ENCODE results near the gene ATXN3L. TPM values are rescaled to one million over a fixed set of nuclear protein-coding genes. Genes with fewer than 3 reads are reported as not detected.

ATXN3L gene
- total and polyA plus RNA-seq, 2 experiments from 2014 or later, result not detected

DNA sequence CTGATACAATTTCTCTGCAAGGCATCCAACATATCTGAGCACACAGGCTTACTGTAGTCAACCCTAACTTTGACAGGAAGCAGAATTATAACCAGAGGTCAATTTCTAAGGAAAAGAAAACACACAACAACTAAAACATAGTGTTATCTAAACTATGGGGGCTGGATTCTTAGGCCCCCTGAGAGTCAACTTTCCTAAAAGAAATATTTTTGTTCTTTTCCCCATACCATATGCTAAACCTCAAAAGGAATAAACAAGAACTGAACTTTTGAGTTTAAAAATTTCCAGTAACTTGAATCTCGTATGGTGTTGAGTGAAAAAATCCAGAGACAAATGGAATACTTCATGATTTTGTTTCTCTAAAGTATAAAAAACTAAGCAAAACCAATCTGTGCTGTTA is 42.9 kb downstream of the ATXN3L start (continued):
- TF ChIP-seq, protein P1, sequence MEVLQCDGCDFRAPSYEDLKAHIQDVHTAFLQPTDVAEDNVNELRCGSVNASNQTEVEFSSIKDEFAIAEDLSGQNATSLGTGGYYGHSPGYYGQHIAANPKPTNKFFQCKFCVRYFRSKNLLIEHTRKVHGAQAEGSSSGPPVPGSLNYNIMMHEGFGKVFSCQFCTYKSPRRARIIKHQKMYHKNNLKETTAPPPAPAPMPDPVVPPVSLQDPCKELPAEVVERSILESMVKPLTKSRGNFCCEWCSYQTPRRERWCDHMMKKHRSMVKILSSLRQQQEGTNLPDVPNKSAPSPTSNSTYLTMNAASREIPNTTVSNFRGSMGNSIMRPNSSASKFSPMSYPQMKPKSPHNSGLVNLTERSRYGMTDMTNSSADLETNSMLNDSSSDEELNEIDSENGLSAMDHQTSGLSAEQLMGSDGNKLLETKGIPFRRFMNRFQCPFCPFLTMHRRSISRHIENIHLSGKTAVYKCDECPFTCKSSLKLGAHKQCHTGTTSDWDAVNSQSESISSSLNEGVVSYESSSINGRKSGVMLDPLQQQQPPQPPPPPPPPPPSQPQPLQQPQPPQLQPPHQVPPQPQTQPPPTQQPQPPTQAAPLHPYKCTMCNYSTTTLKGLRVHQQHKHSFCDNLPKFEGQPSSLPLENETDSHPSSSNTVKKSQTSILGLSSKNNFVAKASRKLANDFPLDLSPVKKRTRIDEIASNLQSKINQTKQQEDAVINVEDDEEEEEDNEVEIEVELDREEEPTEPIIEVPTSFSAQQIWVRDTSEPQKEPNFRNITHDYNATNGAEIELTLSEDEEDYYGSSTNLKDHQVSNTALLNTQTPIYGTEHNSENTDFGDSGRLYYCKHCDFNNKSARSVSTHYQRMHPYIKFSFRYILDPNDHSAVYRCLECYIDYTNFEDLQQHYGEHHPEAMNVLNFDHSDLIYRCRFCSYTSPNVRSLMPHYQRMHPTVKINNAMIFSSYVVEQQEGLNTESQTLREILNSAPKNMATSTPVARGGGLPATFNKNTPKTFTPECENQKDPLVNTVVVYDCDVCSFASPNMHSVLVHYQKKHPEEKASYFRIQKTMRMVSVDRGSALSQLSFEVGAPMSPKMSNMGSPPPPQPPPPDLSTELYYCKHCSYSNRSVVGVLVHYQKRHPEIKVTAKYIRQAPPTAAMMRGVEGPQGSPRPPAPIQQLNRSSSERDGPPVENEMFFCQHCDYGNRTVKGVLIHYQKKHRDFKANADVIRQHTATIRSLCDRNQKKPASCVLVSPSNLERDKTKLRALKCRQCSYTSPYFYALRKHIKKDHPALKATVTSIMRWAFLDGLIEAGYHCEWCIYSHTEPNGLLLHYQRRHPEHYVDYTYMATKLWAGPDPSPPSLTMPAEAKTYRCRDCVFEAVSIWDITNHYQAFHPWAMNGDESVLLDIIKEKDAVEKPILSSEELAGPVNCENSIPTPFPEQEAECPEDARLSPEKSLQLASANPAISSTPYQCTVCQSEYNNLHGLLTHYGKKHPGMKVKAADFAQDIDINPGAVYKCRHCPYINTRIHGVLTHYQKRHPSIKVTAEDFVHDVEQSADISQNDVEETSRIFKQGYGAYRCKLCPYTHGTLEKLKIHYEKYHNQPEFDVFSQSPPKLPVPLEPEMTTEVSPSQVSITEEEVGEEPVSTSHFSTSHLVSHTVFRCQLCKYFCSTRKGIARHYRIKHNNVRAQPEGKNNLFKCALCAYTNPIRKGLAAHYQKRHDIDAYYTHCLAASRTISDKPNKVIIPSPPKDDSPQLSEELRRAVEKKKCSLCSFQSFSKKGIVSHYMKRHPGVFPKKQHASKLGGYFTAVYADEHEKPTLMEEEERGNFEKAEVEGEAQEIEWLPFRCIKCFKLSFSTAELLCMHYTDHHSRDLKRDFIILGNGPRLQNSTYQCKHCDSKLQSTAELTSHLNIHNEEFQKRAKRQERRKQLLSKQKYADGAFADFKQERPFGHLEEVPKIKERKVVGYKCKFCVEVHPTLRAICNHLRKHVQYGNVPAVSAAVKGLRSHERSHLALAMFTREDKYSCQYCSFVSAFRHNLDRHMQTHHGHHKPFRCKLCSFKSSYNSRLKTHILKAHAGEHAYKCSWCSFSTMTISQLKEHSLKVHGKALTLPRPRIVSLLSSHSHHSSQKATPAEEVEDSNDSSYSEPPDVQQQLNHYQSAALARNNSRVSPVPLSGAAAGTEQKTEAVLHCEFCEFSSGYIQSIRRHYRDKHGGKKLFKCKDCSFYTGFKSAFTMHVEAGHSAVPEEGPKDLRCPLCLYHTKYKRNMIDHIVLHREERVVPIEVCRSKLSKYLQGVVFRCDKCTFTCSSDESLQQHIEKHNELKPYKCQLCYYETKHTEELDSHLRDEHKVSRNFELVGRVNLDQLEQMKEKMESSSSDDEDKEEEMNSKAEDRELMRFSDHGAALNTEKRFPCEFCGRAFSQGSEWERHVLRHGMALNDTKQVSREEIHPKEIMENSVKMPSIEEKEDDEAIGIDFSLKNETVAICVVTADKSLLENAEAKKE (CRISPR knock-in tag; IDR thresholded peaks at IDR 0.05), result no peak
- TF ChIP-seq, protein P2, sequence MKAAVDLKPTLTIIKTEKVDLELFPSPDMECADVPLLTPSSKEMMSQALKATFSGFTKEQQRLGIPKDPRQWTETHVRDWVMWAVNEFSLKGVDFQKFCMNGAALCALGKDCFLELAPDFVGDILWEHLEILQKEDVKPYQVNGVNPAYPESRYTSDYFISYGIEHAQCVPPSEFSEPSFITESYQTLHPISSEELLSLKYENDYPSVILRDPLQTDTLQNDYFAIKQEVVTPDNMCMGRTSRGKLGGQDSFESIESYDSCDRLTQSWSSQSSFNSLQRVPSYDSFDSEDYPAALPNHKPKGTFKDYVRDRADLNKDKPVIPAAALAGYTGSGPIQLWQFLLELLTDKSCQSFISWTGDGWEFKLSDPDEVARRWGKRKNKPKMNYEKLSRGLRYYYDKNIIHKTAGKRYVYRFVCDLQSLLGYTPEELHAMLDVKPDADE (IDR thresholded peaks at IDR 0.05), result no peak
- TF ChIP-seq NANOG (IDR thresholded peaks at IDR 0.05; ENCODE audit: borderline replicate concordance), result no peak
- no peak for TF ChIP-seq CREB1 (CRISPR knock-in tag; IDR thresholded peaks at IDR 0.05; ENCODE audit: low read depth)
- TF ChIP-seq EZH2 (IDR thresholded peaks at IDR 0.05; ENCODE audit: low read depth, unreplicated experiment), result no peak
- TF ChIP-seq STAT1 (IDR thresholded peaks at IDR 0.05; ENCODE audit: unreplicated experiment), result no peak

DNA sequence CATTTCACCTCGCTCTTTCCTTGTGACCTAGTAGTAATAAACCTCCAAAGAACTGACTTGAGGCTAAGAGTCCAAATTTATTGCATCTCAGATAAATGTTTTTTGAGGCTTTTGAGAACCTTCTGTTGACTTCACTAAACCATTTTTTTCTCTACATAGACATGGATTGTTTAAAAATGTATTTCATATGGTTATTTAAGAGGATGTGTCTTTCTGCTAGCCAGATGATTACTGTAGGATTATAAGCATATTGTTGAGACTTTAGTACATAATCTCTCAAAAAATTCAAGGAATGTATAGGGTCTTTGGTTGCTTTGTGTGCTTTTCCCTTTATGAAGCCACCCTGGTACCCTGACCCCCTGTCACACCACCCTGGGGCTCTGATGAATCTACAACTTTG is 44.8 kb downstream of the ATXN3L start:
- H3K36me3 ChIP-seq (ENCODE audit: insufficient read depth), result no peaks in the 10 kb centered on the region
- no peak overlapping the region for H3K4me2 ChIP-seq
- H3K27ac ChIP-seq (ENCODE audit: low read depth), result no peak overlapping the region
- H4K20me1 ChIP-seq (replicated peaks; ENCODE audit: insufficient read depth), result no peaks in the 10 kb centered on the region
- H3K4me3 ChIP-seq, result no peak overlapping the region
- Mint-ChIP-seq H3K4me1 (peaks cover 2% of the 10 kb centered on the region), H3K27ac (no peak overlapping the region), H3K36me3 (ENCODE audit: low read depth) (no peaks in the 10 kb centered on the region), H3K9me3 (no peaks in the 10 kb centered on the region), H3K27me3 (ENCODE audit: insufficient read depth, low read depth, poor library complexity) (no peaks in the 10 kb centered on the region), H3K4me3 (no peak overlapping the region)
- H2AFZ ChIP-seq, result no peak overlapping the region
- H3K4me1 ChIP-seq (ENCODE audit: insufficient read depth), result peaks cover 3% of the 10 kb centered on the region
- no peaks in the 10 kb centered on the region for H3K9me2 ChIP-seq (ENCODE audit: insufficient read depth)
- DNase-seq (ENCODE audit: low spot score) (no peak), ATAC-seq (no peak)
- no peaks in the 10 kb centered on the region for H3K27me3 ChIP-seq (ENCODE audit: insufficient read depth)
- H3K79me2 ChIP-seq (replicated peaks; ENCODE audit: insufficient read depth), result no peaks in the 10 kb centered on the region
- H3F3A ChIP-seq (replicated peaks; ENCODE audit: low read depth), result no peaks in the 10 kb centered on the region
- TF ChIP-seq STAT1 (IDR thresholded peaks at IDR 0.05; ENCODE audit: unreplicated experiment), result no peak
- no peak for TF ChIP-seq JUNB (IDR thresholded peaks at IDR 0.05; ENCODE audit: unreplicated experiment)
- TF ChIP-seq ZNF114 (CRISPR knock-in tag; IDR thresholded peaks at IDR 0.05), result no peak
- TF ChIP-seq, protein P1 (CRISPR knock-in tag; IDR thresholded peaks at IDR 0.05), result no peak
- TF ChIP-seq, protein P2 (IDR thresholded peaks at IDR 0.05), result no peak
